ENCODE measurements around the gene RAB27A.
"Not testable (repeated sequence)": the region's sequence is repeated elsewhere in the genome, so short reads cannot be mapped to it uniquely, and the experiment has no call there.

The RAB27A gene

GRCh38 chr15:55289746-55290527, at the start of gene RAB27A:
Gene RAB27A (minus strand): TSS chr15:55289813. CDS start chr15:55234934, 54,879 bp downstream.
- Histone ChIP-seq H3K4me1 (ENCODE audit: control insufficient read depth, insufficient read depth, low read length) (peaks cover 3% of the 10 kb centered on the region), H3K4me3 (ENCODE audit: low read length) (peak within 1 kb of the TSS; percentile 86), H3K9ac (ENCODE audit: low read length) (peak within 1 kb of the TSS; percentile 80), H3K36me3 (ENCODE audit: control insufficient read depth, insufficient read depth, low read length) (no peaks in the 10 kb centered on the region), H3K27me3 (ENCODE audit: control insufficient read depth, insufficient read depth, low read length) (no peaks in the 10 kb centered on the region), H3K27ac (ENCODE audit: low read depth, low read length) (peak within 1 kb of the TSS; percentile 76)

DNA sequence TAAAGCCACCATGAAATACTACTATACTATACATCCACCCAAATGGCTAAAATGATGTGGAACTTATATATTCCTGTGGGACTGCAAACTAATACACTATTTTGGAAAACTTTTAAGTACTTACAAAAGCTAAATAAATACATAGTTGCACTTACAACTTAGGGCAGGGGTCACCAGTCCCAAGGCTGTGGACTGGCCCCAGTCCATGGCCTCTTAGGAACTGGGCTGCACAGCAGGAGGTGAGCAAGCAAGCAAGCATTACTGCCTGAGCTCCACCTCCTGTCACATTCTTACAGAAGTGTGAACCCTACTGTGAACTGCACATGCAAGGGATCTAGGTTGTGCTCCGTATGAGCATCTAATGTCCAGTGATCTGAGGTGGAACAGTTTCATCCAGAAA, 47.5 kb upstream of the RAB27A start:
- Histone ChIP-seq H3K9ac (ENCODE audit: low read length) (no peak overlapping the region), H3K36me3 (ENCODE audit: control insufficient read depth, insufficient read depth, low read length) (peaks cover 6% of the 10 kb centered on the region), H3K4me1 (ENCODE audit: control insufficient read depth, insufficient read depth, low read length) (no peaks in the 10 kb centered on the region), H3K27me3 (ENCODE audit: control insufficient read depth, insufficient read depth, low read length) (no peaks in the 10 kb centered on the region), H3K27ac (ENCODE audit: low read depth, low read length) (no peak overlapping the region), H3K4me3 (ENCODE audit: low read length) (no peak overlapping the region)

DNA sequence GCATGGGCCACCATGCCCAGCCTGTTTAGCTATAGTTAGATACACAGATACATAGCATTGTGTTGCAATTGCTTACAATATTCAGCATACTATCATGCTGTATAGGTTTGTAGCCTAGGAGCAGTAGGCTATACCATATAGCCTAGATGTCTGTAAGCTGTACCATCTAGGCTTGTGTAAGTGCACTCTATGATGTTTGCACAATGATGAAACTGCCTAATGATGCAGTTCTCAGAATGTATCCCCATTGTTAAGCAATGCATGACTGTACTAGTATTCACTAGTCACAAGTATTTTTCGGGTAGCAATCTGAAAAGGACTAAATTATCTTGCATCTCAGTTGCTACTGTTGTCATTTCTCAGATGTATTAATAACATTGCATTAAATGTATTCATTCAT, 45.4 kb upstream of the RAB27A start:
- no peak overlapping the region for H3K27ac ChIP-seq (ENCODE audit: low read depth, low read length)
- H3K4me1 ChIP-seq (ENCODE audit: control insufficient read depth, insufficient read depth, low read length) = no peaks in the 10 kb centered on the region
- no peak overlapping the region for H3K9ac ChIP-seq (ENCODE audit: low read length)
- H3K4me3 ChIP-seq (ENCODE audit: low read length) = no peak overlapping the region
- H3K36me3 ChIP-seq (ENCODE audit: control insufficient read depth, insufficient read depth, low read length) = peaks cover 12% of the 10 kb centered on the region
- H3K27me3 ChIP-seq (ENCODE audit: control insufficient read depth, insufficient read depth, low read length) = no peaks in the 10 kb centered on the region

GRCh38 chr15:55334371-55334770, 44.8 kb upstream of the RAB27A start:
- Histone ChIP-seq H3K4me3 (ENCODE audit: low read length) (no peak overlapping the region), H3K27ac (ENCODE audit: low read depth, low read length) (no peak overlapping the region), H3K4me1 (ENCODE audit: control insufficient read depth, insufficient read depth, low read length) (no peaks in the 10 kb centered on the region), H3K36me3 (ENCODE audit: control insufficient read depth, insufficient read depth, low read length) (peaks cover 14% of the 10 kb centered on the region), H3K27me3 (ENCODE audit: control insufficient read depth, insufficient read depth, low read length) (no peaks in the 10 kb centered on the region), H3K9ac (ENCODE audit: low read length) (no peak overlapping the region)

GRCh38 chr15:55327387-55327786, 37.8 kb upstream of the RAB27A start:
- H3K27me3 ChIP-seq (ENCODE audit: control insufficient read depth, insufficient read depth, low read length) = no peaks in the 10 kb centered on the region
- H3K36me3 ChIP-seq (ENCODE audit: control insufficient read depth, insufficient read depth, low read length) = peaks cover 7% of the 10 kb centered on the region
- H3K27ac ChIP-seq (ENCODE audit: low read depth, low read length) = no peak overlapping the region
- no peaks in the 10 kb centered on the region for H3K4me1 ChIP-seq (ENCODE audit: control insufficient read depth, insufficient read depth, low read length)
- H3K4me3 ChIP-seq (ENCODE audit: low read length) = no peak overlapping the region
- no peak overlapping the region for H3K9ac ChIP-seq (ENCODE audit: low read length)

- H3K27me3 ChIP-seq (ENCODE audit: control insufficient read depth, insufficient read depth, low read length) = no peaks in the 10 kb centered on the region
- no peaks in the 10 kb centered on the region for H3K4me1 ChIP-seq (ENCODE audit: control insufficient read depth, insufficient read depth, low read length)
- no peak overlapping the region for H3K4me3 ChIP-seq (ENCODE audit: low read length)
- H3K36me3 ChIP-seq (ENCODE audit: control insufficient read depth, insufficient read depth, low read length) = no peaks in the 10 kb centered on the region
- H3K27ac ChIP-seq (ENCODE audit: low read depth, low read length) = no peak overlapping the region
- H3K9ac ChIP-seq (ENCODE audit: low read length) = no peak overlapping the region
These were observed 32.9 kb upstream of the RAB27A start for GRCh38 chr15:55322467-55322866.

GRCh38 chr15:55320963-55321362, 31.4 kb upstream of the RAB27A start:
- Histone ChIP-seq H3K27ac (ENCODE audit: low read depth, low read length) (no peak overlapping the region), H3K4me1 (ENCODE audit: control insufficient read depth, insufficient read depth, low read length) (no peaks in the 10 kb centered on the region), H3K27me3 (ENCODE audit: control insufficient read depth, insufficient read depth, low read length) (no peaks in the 10 kb centered on the region), H3K36me3 (ENCODE audit: control insufficient read depth, insufficient read depth, low read length) (no peaks in the 10 kb centered on the region), H3K4me3 (ENCODE audit: low read length) (no peak overlapping the region), H3K9ac (ENCODE audit: low read length) (no peak overlapping the region)

DNA sequence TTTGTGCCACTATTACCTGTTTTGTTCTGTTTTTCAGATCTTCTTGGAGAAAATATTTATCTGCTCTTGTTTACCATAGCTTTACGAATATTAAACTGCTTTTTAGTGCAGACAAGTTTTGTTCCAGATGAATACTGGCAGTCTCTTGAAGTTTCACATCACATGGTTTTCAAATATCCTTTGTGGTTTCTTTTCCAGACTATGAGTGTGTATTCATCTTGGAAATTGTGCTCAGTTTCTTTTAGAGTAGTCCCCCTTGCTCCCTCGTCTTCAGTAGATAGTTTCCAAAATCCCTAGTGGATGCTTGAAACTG, 30.6 kb upstream of the RAB27A start:
- Histone ChIP-seq H3K36me3 (ENCODE audit: control insufficient read depth, insufficient read depth, low read length) (no peaks in the 10 kb centered on the region), H3K4me1 (ENCODE audit: control insufficient read depth, insufficient read depth, low read length) (no peaks in the 10 kb centered on the region), H3K27ac (ENCODE audit: low read depth, low read length) (no peak overlapping the region), H3K27me3 (ENCODE audit: control insufficient read depth, insufficient read depth, low read length) (no peaks in the 10 kb centered on the region), H3K4me3 (ENCODE audit: low read length) (no peak overlapping the region), H3K9ac (ENCODE audit: low read length) (no peak overlapping the region)

- Histone ChIP-seq H3K27me3 (ENCODE audit: control insufficient read depth, insufficient read depth, low read length) (no peaks in the 10 kb centered on the region), H3K27ac (ENCODE audit: low read depth, low read length) (no peak overlapping the region), H3K36me3 (ENCODE audit: control insufficient read depth, insufficient read depth, low read length) (no peaks in the 10 kb centered on the region), H3K4me1 (ENCODE audit: control insufficient read depth, insufficient read depth, low read length) (no peaks in the 10 kb centered on the region), H3K9ac (ENCODE audit: low read length) (no peak overlapping the region), H3K4me3 (ENCODE audit: low read length) (peak overlapping the region; percentile 87)
These were observed 30.1 kb upstream of the RAB27A start for GRCh38 chr15:55319537-55320237.

GRCh38 chr15:55318588-55319494, 29.2 kb upstream of the RAB27A start, which contains the start of the genes PIGB and PIGBOS1:
Gene PIGB (plus strand): TSS chr15:55319222. CDS start chr15:55319251, 29 bp downstream.
Gene PIGBOS1 (minus strand): TSS chr15:55319123. CDS start chr15:55317792, 1,331 bp downstream.
- H3K4me3 ChIP-seq (ENCODE audit: low read length) = peak within 1 kb of the TSS; percentile 87
- peak within 1 kb of the TSS; percentile 84 for H3K27ac ChIP-seq (ENCODE audit: low read depth, low read length)
- H3K36me3 ChIP-seq (ENCODE audit: control insufficient read depth, insufficient read depth, low read length) = no peaks in the 10 kb centered on the region
- no peaks in the 10 kb centered on the region for H3K4me1 ChIP-seq (ENCODE audit: control insufficient read depth, insufficient read depth, low read length)
- H3K9ac ChIP-seq (ENCODE audit: low read length) = peak within 1 kb of the TSS; percentile 79
- H3K27me3 ChIP-seq (ENCODE audit: control insufficient read depth, insufficient read depth, low read length) = no peaks in the 10 kb centered on the region

- not testable (repeated sequence) for H3K27ac ChIP-seq (ENCODE audit: low read depth, low read length); H3K9ac ChIP-seq (ENCODE audit: low read length); H3K4me3 ChIP-seq (ENCODE audit: low read length); H3K36me3 ChIP-seq (ENCODE audit: control insufficient read depth, insufficient read depth, low read length); H3K4me1 ChIP-seq (ENCODE audit: control insufficient read depth, insufficient read depth, low read length); H3K27me3 ChIP-seq (ENCODE audit: control insufficient read depth, insufficient read depth, low read length)
These were observed 13.2 kb upstream of the RAB27A start for GRCh38 chr15:55302801-55303200.

GRCh38 chr15:55297315-55297714, 7.7 kb upstream of the RAB27A start:
- H3K36me3 ChIP-seq (ENCODE audit: control insufficient read depth, insufficient read depth, low read length) = no peaks in the 10 kb centered on the region
- H3K27ac ChIP-seq (ENCODE audit: low read depth, low read length) = no peak overlapping the region
- H3K27me3 ChIP-seq (ENCODE audit: control insufficient read depth, insufficient read depth, low read length) = no peaks in the 10 kb centered on the region
- H3K9ac ChIP-seq (ENCODE audit: low read length) = no peak overlapping the region
- no peaks in the 10 kb centered on the region for H3K4me1 ChIP-seq (ENCODE audit: control insufficient read depth, insufficient read depth, low read length)
- no peak overlapping the region for H3K4me3 ChIP-seq (ENCODE audit: low read length)
